Measurements from ENCODE around the gene STK32B.

DNA sequence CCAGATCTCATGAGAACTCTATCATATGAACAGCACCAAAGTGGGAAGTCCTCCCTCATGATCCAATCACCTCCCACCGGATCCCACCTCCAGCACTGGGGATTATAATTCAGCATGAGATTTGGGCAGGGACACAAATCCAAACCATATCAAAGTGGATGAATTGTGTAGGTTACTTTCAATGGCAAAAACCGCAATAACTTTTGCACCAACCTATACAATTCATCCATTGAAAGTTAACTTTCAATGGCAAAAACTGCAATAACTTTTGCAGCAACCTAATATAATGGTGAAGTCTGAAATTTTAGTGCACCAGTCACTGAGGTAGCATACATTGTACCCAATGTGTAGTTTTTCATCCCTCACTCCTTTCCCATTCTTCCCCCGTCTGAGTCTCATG is 16.6 kb downstream of the STK32B start:
- TF ChIP-seq FOXM1 (IDR thresholded peaks at IDR 0.05; ENCODE audit: borderline replicate concordance, low read depth) (no peak), EP300 (IDR thresholded peaks at IDR 0.05; ENCODE audit: borderline replicate concordance) (no peak), CEBPB (IDR thresholded peaks at IDR 0.05) (no peak), RAD21 (IDR thresholded peaks at IDR 0.05; ENCODE audit: low read depth) (no peak), YY1 (IDR thresholded peaks at IDR 0.05; ENCODE audit: low read depth) (no peak), CREB1 (IDR thresholded peaks at IDR 0.05; ENCODE audit: low read depth) (no peak), NFIC (IDR thresholded peaks at IDR 0.05) (no peak), EGR1 (IDR thresholded peaks at IDR 0.05) (no peak), TAF1 (IDR thresholded peaks at IDR 0.05; ENCODE audit: low read depth) (no peak)
- TF ChIP-seq, protein P1, sequence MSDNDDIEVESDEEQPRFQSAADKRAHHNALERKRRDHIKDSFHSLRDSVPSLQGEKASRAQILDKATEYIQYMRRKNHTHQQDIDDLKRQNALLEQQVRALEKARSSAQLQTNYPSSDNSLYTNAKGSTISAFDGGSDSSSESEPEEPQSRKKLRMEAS (IDR thresholded peaks at IDR 0.05): no peak
- TF ChIP-seq, protein P2, sequence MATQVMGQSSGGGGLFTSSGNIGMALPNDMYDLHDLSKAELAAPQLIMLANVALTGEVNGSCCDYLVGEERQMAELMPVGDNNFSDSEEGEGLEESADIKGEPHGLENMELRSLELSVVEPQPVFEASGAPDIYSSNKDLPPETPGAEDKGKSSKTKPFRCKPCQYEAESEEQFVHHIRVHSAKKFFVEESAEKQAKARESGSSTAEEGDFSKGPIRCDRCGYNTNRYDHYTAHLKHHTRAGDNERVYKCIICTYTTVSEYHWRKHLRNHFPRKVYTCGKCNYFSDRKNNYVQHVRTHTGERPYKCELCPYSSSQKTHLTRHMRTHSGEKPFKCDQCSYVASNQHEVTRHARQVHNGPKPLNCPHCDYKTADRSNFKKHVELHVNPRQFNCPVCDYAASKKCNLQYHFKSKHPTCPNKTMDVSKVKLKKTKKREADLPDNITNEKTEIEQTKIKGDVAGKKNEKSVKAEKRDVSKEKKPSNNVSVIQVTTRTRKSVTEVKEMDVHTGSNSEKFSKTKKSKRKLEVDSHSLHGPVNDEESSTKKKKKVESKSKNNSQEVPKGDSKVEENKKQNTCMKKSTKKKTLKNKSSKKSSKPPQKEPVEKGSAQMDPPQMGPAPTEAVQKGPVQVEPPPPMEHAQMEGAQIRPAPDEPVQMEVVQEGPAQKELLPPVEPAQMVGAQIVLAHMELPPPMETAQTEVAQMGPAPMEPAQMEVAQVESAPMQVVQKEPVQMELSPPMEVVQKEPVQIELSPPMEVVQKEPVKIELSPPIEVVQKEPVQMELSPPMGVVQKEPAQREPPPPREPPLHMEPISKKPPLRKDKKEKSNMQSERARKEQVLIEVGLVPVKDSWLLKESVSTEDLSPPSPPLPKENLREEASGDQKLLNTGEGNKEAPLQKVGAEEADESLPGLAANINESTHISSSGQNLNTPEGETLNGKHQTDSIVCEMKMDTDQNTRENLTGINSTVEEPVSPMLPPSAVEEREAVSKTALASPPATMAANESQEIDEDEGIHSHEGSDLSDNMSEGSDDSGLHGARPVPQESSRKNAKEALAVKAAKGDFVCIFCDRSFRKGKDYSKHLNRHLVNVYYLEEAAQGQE (IDR thresholded peaks at IDR 0.05; ENCODE audit: low read depth): no peak
- TF ChIP-seq, protein P3, sequence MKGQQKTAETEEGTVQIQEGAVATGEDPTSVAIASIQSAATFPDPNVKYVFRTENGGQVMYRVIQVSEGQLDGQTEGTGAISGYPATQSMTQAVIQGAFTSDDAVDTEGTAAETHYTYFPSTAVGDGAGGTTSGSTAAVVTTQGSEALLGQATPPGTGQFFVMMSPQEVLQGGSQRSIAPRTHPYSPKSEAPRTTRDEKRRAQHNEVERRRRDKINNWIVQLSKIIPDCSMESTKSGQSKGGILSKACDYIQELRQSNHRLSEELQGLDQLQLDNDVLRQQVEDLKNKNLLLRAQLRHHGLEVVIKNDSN (IDR thresholded peaks at IDR 0.05): no peak

Data from Ishikawa (cell line).